GM23338 (cell line): ENCODE measurements around the gene AP4B1. TPM values are rescaled to one million over a fixed set of nuclear protein-coding genes. Genes with fewer than 3 reads are reported as not detected.

ENCODE experiments used
- ATAC-seq: fragments of 200-7000 bp; cut with Tn5 transposase; 3 replicates; pipeline ENCODE4 v1.9.1; 2020
- DNase-seq: peaks from one replicate; pipeline ENCODE4 v3.0.0-alpha.2; 2015; ENCODE audit warnings: low spot score
- H2AFZ ChIP-seq: fragments of 200-600 bp; sonication (generic); 2 replicates; pipeline ENCODE4 v1.8.0; 2016; ENCODE audit warnings: antibody characterized with exemption, mild to moderate bottlenecking, moderate library complexity
- H3F3A ChIP-seq: fragments of 200-600 bp; sonication (generic); replicated peaks from 2 replicates; pipeline ENCODE4 v1.8.0; 2017; ENCODE audit warnings: antibody characterized with exemption, mixed run types, low read depth
- H3K27ac ChIP-seq: fragments of 200-600 bp; sonication (generic); 2 replicates; pipeline ENCODE4 v1.6.1; 2016; ENCODE audit warnings: low read depth
- H3K27me3 ChIP-seq: fragments of 200-600 bp; sonication (generic); 2 replicates; pipeline ENCODE4 v1.8.0; 2016; ENCODE audit warnings: mild to moderate bottlenecking, mixed run types, moderate library complexity; ENCODE audit not compliant: insufficient read depth
- H3K36me3 ChIP-seq: fragments of 200-600 bp; sonication (generic); 2 replicates; pipeline ENCODE4 v1.8.0; 2016; ENCODE audit warnings: mild to moderate bottlenecking; ENCODE audit not compliant: insufficient read depth
- H3K4me1 ChIP-seq: fragments of 200-600 bp; sonication (generic); 2 replicates; pipeline ENCODE4 v1.8.0; 2016; ENCODE audit warnings: mild to moderate bottlenecking, moderate library complexity; ENCODE audit not compliant: insufficient read depth
- H3K4me2 ChIP-seq: fragments of 200-600 bp; sonication (generic); 2 replicates; pipeline ENCODE4 v1.7.1; 2017; ENCODE audit warnings: mixed run types
- H3K4me3 ChIP-seq: fragments of 200-600 bp; sonication (generic); 2 replicates; pipeline ENCODE4 v1.6.1; 2016; ENCODE audit warnings: mixed run types
- H3K79me2 ChIP-seq: fragments of 200-600 bp; sonication (generic); replicated peaks from 2 replicates; pipeline ENCODE4 v1.8.0; 2017; ENCODE audit warnings: mild to moderate bottlenecking; ENCODE audit not compliant: insufficient read depth
- H3K9me2 ChIP-seq: fragments of 200-600 bp; sonication (generic); 2 replicates; pipeline ENCODE4 v1.8.0; 2017; ENCODE audit not compliant: insufficient read depth
- H4K20me1 ChIP-seq: fragments of 200-600 bp; sonication (generic); replicated peaks from 2 replicates; pipeline ENCODE4 v1.8.0; 2017; ENCODE audit warnings: mild to moderate bottlenecking; ENCODE audit not compliant: insufficient read depth
- H3K27ac Mint-ChIP-seq: 2 replicates; pipeline ENCODE4 v1.8.0; 2020; ENCODE audit warnings: inconsistent platforms, mild to moderate bottlenecking, moderate library complexity, mixed read lengths
- H3K27me3 Mint-ChIP-seq: 3 replicates; pipeline ENCODE4 v1.8.0; 2022; ENCODE audit warnings: low read depth, mild to moderate bottlenecking, moderate library complexity, mixed read lengths, inconsistent platforms; ENCODE audit not compliant: insufficient read depth, poor library complexity
- H3K36me3 Mint-ChIP-seq: 3 replicates; pipeline ENCODE4 v1.8.0; 2021; ENCODE audit warnings: low read depth, mild to moderate bottlenecking, inconsistent platforms, moderate library complexity, mixed read lengths
- H3K4me1 Mint-ChIP-seq: 3 replicates; pipeline ENCODE4 v1.8.0; 2020; ENCODE audit warnings: mild to moderate bottlenecking, inconsistent platforms, mixed read lengths
- H3K4me3 Mint-ChIP-seq: 3 replicates; pipeline ENCODE4 v1.8.0; 2021; ENCODE audit warnings: moderate library complexity, mild to moderate bottlenecking, inconsistent platforms, mixed read lengths
- H3K9me3 Mint-ChIP-seq: 3 replicates; pipeline ENCODE4 v1.8.0; 2020; ENCODE audit warnings: moderate library complexity, mild to moderate bottlenecking, inconsistent platforms, mixed read lengths
- CREB1 ChIP-seq: fragments of 250-450 bp; sonication (Bioruptor Pico); IDR thresholded peaks from 2 replicates; pipeline ENCODE4 v1.5.0; 2020; ENCODE audit warnings: low read depth, mild to moderate bottlenecking, moderate library complexity
- ETS1 ChIP-seq: IDR thresholded peaks from 2 replicates; pipeline ENCODE4 v1.6.1; 2016; ENCODE audit warnings: antibody characterized with exemption
- EZH2 ChIP-seq: fragments of 200-600 bp; sonication (generic); IDR thresholded peaks from one replicate; pipeline ENCODE4 v1.8.0; 2017; ENCODE audit warnings: antibody characterized with exemption, mild to moderate bottlenecking, low read depth; ENCODE audit not compliant: unreplicated experiment
- EZH2phosphoT487 ChIP-seq: fragments of 200-600 bp; sonication (generic); IDR thresholded peaks from one replicate; pipeline ENCODE4 v1.8.1; 2018; ENCODE audit warnings: antibody characterized with exemption; ENCODE audit not compliant: unreplicated experiment
- JUNB ChIP-seq: IDR thresholded peaks from one replicate; pipeline ENCODE4 v1.6.1; 2016; ENCODE audit warnings: antibody characterized with exemption; ENCODE audit not compliant: unreplicated experiment
- NANOG ChIP-seq: IDR thresholded peaks from 2 replicates; pipeline ENCODE4 v1.6.1; 2016; ENCODE audit warnings: antibody characterized with exemption, borderline replicate concordance
- POLR2AphosphoS5 ChIP-seq: IDR thresholded peaks from 2 replicates; pipeline ENCODE4 v1.6.1; 2016; ENCODE audit warnings: antibody characterized with exemption, low read depth
- STAT1 ChIP-seq: IDR thresholded peaks from one replicate; pipeline ENCODE4 v1.6.1; 2016; ENCODE audit warnings: antibody characterized with exemption; ENCODE audit not compliant: unreplicated experiment
- ZNF114 ChIP-seq: fragments of 250-450 bp; sonication (Bioruptor Pico); IDR thresholded peaks from 2 replicates; pipeline ENCODE4 v1.5.0; 2020; ENCODE audit warnings: mild to moderate bottlenecking, moderate library complexity
- ZNF331 ChIP-seq: fragments of 250-450 bp; sonication (Bioruptor Pico); IDR thresholded peaks from 2 replicates; pipeline ENCODE4 v1.5.0; 2020; ENCODE audit warnings: low read depth, mild to moderate bottlenecking, moderate library complexity
- polyA plus RNA-seq: library from polyadenylated mRNA; unstranded; fragments of >200 nt; fragmentation: Nextera tagmentation; extraction: Ambion mirVana; gene quantifications from 2 replicates; pipeline ENCODE4 v1.2.1, GENCODE V29; 2016
- total RNA-seq: library from RNA; depleted of rRNA; stranded (reverse); fragments of >200 nt; shearing (Covaris generic); gene quantifications from 2 replicates; pipeline ENCODE4 v1.2.3, GENCODE V29; 2014
- TF ChIP-seq, protein P1 (sequence below), 2 experiments: fragments of 200-600 bp in 1 of 2; sonication (generic) in 1 of 2; conservative IDR thresholded peaks; 2 replicates each; pipeline versions ENCODE4 v1.5.1 to v1.6.1; 2016 to 2017; ENCODE audit warnings: antibody characterized with exemption in 2 of 2, low read depth in 2 of 2, mild to moderate bottlenecking in 2 of 2, moderate library complexity in 1 of 2
- TF ChIP-seq, protein P2 (sequence below): fragments of 250-450 bp; sonication (Bioruptor Pico); IDR thresholded peaks from 2 replicates; pipeline ENCODE4 v1.5.0; 2020; ENCODE audit warnings: mild to moderate bottlenecking, moderate library complexity
- TF ChIP-seq, protein P3 (sequence below): IDR thresholded peaks from one replicate; pipeline ENCODE4 v1.6.1; 2018; ENCODE audit warnings: antibody characterized with exemption; ENCODE audit not compliant: unreplicated experiment

AP4B1 gene
- total and polyA plus RNA-seq, 2 experiments from 2014 or later, result 7.5 to 13.4 TPM

GRCh38 chr1:113846391-113847035 is 58.1 kb downstream of the AP4B1 start:
- no peaks in the 10 kb centered on the region for H4K20me1 ChIP-seq
- Mint-ChIP-seq H3K4me1 (no peaks in the 10 kb centered on the region), H3K36me3 (no peaks in the 10 kb centered on the region), H3K9me3 (peaks cover 5% of the 10 kb centered on the region; the same call in 1 of the 3 replicates), H3K27ac (no peak overlapping the region), H3K4me3 (no peak overlapping the region), H3K27me3 (peaks cover 1% of the 10 kb centered on the region)
- no peak overlapping the region for H3K27ac ChIP-seq
- no peak for ATAC-seq
- no peak overlapping the region for H3K4me2 ChIP-seq
- H3K4me1 ChIP-seq, result no peaks in the 10 kb centered on the region
- no peak overlapping the region for H2AFZ ChIP-seq
- no peak for DNase-seq
- no peaks in the 10 kb centered on the region for H3K27me3 ChIP-seq
- H3F3A ChIP-seq, result no peaks in the 10 kb centered on the region
- H3K36me3 ChIP-seq, result peaks cover 4% of the 10 kb centered on the region; the same call in 1 of the 2 replicates
- no peaks in the 10 kb centered on the region for H3K9me2 ChIP-seq
- TF ChIP-seq, protein P1, sequence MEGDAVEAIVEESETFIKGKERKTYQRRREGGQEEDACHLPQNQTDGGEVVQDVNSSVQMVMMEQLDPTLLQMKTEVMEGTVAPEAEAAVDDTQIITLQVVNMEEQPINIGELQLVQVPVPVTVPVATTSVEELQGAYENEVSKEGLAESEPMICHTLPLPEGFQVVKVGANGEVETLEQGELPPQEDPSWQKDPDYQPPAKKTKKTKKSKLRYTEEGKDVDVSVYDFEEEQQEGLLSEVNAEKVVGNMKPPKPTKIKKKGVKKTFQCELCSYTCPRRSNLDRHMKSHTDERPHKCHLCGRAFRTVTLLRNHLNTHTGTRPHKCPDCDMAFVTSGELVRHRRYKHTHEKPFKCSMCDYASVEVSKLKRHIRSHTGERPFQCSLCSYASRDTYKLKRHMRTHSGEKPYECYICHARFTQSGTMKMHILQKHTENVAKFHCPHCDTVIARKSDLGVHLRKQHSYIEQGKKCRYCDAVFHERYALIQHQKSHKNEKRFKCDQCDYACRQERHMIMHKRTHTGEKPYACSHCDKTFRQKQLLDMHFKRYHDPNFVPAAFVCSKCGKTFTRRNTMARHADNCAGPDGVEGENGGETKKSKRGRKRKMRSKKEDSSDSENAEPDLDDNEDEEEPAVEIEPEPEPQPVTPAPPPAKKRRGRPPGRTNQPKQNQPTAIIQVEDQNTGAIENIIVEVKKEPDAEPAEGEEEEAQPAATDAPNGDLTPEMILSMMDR (conservative IDR thresholded peaks at IDR 0.05; ENCODE audit: low read depth in 2 of 2), result no peak
- TF ChIP-seq, protein P2, sequence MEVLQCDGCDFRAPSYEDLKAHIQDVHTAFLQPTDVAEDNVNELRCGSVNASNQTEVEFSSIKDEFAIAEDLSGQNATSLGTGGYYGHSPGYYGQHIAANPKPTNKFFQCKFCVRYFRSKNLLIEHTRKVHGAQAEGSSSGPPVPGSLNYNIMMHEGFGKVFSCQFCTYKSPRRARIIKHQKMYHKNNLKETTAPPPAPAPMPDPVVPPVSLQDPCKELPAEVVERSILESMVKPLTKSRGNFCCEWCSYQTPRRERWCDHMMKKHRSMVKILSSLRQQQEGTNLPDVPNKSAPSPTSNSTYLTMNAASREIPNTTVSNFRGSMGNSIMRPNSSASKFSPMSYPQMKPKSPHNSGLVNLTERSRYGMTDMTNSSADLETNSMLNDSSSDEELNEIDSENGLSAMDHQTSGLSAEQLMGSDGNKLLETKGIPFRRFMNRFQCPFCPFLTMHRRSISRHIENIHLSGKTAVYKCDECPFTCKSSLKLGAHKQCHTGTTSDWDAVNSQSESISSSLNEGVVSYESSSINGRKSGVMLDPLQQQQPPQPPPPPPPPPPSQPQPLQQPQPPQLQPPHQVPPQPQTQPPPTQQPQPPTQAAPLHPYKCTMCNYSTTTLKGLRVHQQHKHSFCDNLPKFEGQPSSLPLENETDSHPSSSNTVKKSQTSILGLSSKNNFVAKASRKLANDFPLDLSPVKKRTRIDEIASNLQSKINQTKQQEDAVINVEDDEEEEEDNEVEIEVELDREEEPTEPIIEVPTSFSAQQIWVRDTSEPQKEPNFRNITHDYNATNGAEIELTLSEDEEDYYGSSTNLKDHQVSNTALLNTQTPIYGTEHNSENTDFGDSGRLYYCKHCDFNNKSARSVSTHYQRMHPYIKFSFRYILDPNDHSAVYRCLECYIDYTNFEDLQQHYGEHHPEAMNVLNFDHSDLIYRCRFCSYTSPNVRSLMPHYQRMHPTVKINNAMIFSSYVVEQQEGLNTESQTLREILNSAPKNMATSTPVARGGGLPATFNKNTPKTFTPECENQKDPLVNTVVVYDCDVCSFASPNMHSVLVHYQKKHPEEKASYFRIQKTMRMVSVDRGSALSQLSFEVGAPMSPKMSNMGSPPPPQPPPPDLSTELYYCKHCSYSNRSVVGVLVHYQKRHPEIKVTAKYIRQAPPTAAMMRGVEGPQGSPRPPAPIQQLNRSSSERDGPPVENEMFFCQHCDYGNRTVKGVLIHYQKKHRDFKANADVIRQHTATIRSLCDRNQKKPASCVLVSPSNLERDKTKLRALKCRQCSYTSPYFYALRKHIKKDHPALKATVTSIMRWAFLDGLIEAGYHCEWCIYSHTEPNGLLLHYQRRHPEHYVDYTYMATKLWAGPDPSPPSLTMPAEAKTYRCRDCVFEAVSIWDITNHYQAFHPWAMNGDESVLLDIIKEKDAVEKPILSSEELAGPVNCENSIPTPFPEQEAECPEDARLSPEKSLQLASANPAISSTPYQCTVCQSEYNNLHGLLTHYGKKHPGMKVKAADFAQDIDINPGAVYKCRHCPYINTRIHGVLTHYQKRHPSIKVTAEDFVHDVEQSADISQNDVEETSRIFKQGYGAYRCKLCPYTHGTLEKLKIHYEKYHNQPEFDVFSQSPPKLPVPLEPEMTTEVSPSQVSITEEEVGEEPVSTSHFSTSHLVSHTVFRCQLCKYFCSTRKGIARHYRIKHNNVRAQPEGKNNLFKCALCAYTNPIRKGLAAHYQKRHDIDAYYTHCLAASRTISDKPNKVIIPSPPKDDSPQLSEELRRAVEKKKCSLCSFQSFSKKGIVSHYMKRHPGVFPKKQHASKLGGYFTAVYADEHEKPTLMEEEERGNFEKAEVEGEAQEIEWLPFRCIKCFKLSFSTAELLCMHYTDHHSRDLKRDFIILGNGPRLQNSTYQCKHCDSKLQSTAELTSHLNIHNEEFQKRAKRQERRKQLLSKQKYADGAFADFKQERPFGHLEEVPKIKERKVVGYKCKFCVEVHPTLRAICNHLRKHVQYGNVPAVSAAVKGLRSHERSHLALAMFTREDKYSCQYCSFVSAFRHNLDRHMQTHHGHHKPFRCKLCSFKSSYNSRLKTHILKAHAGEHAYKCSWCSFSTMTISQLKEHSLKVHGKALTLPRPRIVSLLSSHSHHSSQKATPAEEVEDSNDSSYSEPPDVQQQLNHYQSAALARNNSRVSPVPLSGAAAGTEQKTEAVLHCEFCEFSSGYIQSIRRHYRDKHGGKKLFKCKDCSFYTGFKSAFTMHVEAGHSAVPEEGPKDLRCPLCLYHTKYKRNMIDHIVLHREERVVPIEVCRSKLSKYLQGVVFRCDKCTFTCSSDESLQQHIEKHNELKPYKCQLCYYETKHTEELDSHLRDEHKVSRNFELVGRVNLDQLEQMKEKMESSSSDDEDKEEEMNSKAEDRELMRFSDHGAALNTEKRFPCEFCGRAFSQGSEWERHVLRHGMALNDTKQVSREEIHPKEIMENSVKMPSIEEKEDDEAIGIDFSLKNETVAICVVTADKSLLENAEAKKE (CRISPR knock-in tag), result no peak
- TF ChIP-seq CREB1 (CRISPR knock-in tag) (no peak), NANOG (no peak), ZNF114 (CRISPR knock-in tag) (no peak), EZH2phosphoT487 (no peak), JUNB (no peak), ETS1 (no peak), EZH2 (no peak), POLR2AphosphoS5 (no peak), STAT1 (no peak), ZNF331 (CRISPR knock-in tag) (no peak)
- TF ChIP-seq, protein P3, sequence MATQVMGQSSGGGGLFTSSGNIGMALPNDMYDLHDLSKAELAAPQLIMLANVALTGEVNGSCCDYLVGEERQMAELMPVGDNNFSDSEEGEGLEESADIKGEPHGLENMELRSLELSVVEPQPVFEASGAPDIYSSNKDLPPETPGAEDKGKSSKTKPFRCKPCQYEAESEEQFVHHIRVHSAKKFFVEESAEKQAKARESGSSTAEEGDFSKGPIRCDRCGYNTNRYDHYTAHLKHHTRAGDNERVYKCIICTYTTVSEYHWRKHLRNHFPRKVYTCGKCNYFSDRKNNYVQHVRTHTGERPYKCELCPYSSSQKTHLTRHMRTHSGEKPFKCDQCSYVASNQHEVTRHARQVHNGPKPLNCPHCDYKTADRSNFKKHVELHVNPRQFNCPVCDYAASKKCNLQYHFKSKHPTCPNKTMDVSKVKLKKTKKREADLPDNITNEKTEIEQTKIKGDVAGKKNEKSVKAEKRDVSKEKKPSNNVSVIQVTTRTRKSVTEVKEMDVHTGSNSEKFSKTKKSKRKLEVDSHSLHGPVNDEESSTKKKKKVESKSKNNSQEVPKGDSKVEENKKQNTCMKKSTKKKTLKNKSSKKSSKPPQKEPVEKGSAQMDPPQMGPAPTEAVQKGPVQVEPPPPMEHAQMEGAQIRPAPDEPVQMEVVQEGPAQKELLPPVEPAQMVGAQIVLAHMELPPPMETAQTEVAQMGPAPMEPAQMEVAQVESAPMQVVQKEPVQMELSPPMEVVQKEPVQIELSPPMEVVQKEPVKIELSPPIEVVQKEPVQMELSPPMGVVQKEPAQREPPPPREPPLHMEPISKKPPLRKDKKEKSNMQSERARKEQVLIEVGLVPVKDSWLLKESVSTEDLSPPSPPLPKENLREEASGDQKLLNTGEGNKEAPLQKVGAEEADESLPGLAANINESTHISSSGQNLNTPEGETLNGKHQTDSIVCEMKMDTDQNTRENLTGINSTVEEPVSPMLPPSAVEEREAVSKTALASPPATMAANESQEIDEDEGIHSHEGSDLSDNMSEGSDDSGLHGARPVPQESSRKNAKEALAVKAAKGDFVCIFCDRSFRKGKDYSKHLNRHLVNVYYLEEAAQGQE, result no peak
- H3K4me3 ChIP-seq, result no peak overlapping the region
- H3K79me2 ChIP-seq, result no peaks in the 10 kb centered on the region
